ENCODE results near the gene SIX1.

DNA sequence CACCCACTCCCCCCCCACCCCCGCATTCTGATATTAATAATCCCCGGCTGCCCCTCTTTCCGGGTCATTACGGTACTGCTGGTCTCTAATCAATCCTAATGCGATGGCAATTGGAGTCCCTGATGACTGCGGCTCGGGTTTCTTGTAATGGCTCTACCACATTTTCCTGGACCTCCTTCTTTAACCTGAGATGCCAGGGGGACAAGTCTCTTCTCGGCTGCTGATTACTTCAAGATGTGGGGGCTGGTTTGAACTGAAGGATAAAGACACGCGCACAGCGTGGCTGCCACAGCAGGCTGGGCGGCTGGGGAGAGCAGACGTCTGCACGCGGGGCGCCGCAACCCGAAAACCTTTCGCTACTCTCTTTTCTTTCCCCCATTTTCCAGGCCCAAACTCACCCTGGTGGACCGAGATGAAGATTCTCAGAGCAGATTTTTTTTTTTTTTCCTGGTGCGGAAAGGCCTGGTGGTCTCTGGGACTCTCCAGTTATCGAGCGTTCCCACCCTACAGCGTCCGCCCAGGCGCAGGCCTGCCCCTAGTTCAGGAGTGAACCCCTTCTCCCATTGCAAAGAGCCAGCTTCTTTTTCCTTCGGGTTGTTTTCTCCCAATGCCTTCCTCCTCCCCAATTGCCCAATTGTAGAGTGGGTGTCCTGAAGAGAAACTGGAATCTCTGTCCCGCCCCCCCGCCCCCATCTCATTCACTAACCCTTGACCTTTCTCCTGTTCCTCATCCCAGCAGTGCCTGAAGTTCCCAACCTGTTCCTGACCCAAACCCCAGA is 6.0 kb upstream of the SIX1 start:
- TF ChIP-seq CTCF (IDR thresholded peaks at IDR 0.05) (no peak), POLR2A (IDR thresholded peaks at IDR 0.05) (no peak), POLR2AphosphoS5 (IDR thresholded peaks at IDR 0.05) (no peak), EP300 (IDR thresholded peaks at IDR 0.05) (no peak)
